Activated T-cell treated with anti-CD3 and anti-CD28 coated beads, Interleukin-2, amount 50 U/mL, for 24 hours (primary cell): ENCODE measurements around the gene BSPRY.

Experiments
- DNase-seq: peaks from one replicate; pipeline ENCODE4 v3.0.0-alpha.2; 2020
- H3K27ac Mint-ChIP-seq: 2 replicates; pipeline ENCODE4 v1.8.0; 2020; ENCODE audit warnings: mild to moderate bottlenecking, mixed read lengths
- H3K27me3 Mint-ChIP-seq: 2 replicates; pipeline ENCODE4 v1.8.0; 2020; ENCODE audit warnings: mixed read lengths
- H3K36me3 Mint-ChIP-seq: 2 replicates; pipeline ENCODE4 v1.8.0; 2020; ENCODE audit warnings: low read depth, mixed read lengths
- H3K4me1 Mint-ChIP-seq: 2 replicates; pipeline ENCODE4 v1.8.0; 2020; ENCODE audit warnings: low read depth, mixed read lengths
- H3K4me3 Mint-ChIP-seq: 2 replicates; pipeline ENCODE4 v1.8.0; 2020; ENCODE audit warnings: mild to moderate bottlenecking, moderate library complexity, mixed read lengths
- H3K9me3 Mint-ChIP-seq: 2 replicates; pipeline ENCODE4 v1.8.0; 2020; ENCODE audit warnings: mixed read lengths

Gene BSPRY

DNA sequence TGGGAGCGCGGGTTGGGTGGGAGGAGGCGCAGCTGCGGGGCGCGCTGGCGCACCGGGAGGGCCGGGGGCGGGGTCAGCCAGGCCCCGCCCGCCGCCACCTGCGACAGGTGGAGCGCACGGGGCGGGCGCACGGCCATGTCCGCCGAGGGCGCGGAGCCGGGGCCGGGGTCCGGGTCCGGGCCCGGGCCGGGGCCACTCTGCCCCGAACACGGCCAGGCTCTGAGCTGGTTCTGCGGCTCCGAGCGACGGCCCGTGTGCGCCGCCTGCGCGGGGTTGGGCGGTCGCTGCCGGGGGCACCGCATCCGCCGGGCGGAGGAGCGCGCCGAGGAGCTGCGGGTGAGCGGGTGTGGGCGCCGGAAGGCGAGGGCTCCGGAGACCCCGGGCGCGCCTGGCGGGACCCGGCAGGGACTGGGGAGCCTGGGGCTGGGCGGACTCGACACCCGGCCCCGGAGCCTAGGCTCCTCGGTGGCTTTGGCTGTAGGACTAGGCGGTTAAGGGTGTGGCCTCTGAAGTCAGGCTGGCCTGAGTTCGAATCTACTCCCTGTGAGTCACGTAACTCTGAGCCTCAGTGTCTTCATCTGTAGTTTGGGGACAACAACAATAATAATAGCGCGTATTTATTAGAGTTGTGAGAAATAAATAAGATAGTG lies at the start of gene BSPRY:
TSS of gene BSPRY (plus strand) at position 97 of the 650 bp plus-strand sequence. CDS start at position 136, 39 bp downstream.
- H3K27me3 Mint-ChIP-seq, result peaks cover 37% of the 10 kb centered on the region
- peak within 1 kb of the TSS; percentile 77 for H3K4me3 Mint-ChIP-seq
- peak; percentile 58 for DNase-seq
- no peaks in the 10 kb centered on the region for H3K9me3 Mint-ChIP-seq
- no peaks in the 10 kb centered on the region for H3K36me3 Mint-ChIP-seq
- peak within 1 kb of the TSS; percentile 90 for H3K27ac Mint-ChIP-seq
- peaks cover 43% of the 10 kb centered on the region for H3K4me1 Mint-ChIP-seq

DNA sequence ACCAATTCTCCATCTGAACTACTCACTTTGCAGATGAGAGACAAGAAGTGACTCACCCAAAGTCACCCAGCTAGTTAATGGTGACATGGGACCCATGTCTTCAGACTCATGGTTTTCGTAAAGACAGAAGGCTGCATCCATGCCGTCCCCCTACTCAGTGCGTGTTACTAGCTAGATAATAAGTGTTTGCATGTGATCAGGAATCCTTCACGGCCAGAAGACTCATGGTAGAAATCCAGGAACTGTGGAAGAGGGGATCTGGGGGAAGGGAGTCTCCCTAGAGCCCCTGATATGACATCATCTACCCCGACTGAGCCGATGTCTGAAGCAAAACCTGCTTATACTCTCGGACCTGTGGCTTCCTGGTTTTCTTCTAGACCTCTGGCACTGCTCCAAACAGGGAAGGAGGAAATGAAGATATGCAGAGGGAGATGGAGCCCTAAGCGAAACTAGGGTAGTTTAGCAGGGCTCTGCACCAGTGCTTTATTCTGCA lies 49.5 kb upstream of the BSPRY start:
- Mint-ChIP-seq H3K36me3 (peaks cover 2% of the 10 kb centered on the region), H3K9me3 (no peaks in the 10 kb centered on the region), H3K27ac (no peak overlapping the region), H3K27me3 (no peaks in the 10 kb centered on the region), H3K4me1 (no peaks in the 10 kb centered on the region), H3K4me3 (no peak overlapping the region)
- DNase-seq, result no peak

DNA sequence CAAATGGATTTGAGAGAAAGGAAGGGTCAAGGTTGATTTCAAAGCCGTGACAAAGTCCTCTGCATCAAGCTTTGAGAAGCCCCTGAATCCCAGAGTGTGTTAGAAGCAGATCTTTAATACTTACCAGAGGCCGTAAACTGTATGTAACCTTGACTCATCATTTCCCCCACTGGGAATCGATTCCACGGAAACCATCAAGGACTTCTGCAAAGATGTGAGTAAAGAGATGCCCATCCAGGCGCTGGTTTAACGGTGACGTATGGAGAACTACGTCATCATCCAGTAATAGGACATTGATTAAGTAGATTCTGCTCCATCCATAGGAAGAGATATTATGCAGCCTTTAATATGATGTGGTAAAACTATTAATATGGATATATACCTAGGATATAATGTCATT lies 47.8 kb upstream of the BSPRY start:
- no peak overlapping the region for H3K27ac Mint-ChIP-seq

GRCh38 chr9:113302792-113303418 lies 46.4 kb upstream of the BSPRY start, which contains the start of gene RNF183:
Gene RNF183, minus strand, starts transcription at chr9:113303376. Its CDS starts 5,192 bp downstream, at chr9:113298184.
- no peak for DNase-seq
- Mint-ChIP-seq H3K27ac (no peak within 1 kb of the TSS), H3K27me3 (no peaks in the 10 kb centered on the region), H3K4me1 (no peaks in the 10 kb centered on the region), H3K4me3 (no peak within 1 kb of the TSS), H3K9me3 (no peaks in the 10 kb centered on the region), H3K36me3 (no peaks in the 10 kb centered on the region)

More for the DNA sequence above, 47.8 kb upstream of the BSPRY start:
- Mint-ChIP-seq H3K36me3 (no peaks in the 10 kb centered on the region), H3K27me3 (no peaks in the 10 kb centered on the region), H3K4me3 (no peak overlapping the region), H3K4me1 (no peaks in the 10 kb centered on the region), H3K9me3 (no peaks in the 10 kb centered on the region)
- DNase-seq, result no peak

- no peak overlapping the region for H3K27ac Mint-ChIP-seq
- no peaks in the 10 kb centered on the region for H3K9me3 Mint-ChIP-seq
- no peak overlapping the region for H3K4me3 Mint-ChIP-seq
- H3K4me1 Mint-ChIP-seq, result no peaks in the 10 kb centered on the region
- H3K36me3 Mint-ChIP-seq, result no peaks in the 10 kb centered on the region
- no peak for DNase-seq
- no peaks in the 10 kb centered on the region for H3K27me3 Mint-ChIP-seq
Measured at GRCh38 chr9:113306566-113306965, 42.8 kb upstream of the BSPRY start.

DNA sequence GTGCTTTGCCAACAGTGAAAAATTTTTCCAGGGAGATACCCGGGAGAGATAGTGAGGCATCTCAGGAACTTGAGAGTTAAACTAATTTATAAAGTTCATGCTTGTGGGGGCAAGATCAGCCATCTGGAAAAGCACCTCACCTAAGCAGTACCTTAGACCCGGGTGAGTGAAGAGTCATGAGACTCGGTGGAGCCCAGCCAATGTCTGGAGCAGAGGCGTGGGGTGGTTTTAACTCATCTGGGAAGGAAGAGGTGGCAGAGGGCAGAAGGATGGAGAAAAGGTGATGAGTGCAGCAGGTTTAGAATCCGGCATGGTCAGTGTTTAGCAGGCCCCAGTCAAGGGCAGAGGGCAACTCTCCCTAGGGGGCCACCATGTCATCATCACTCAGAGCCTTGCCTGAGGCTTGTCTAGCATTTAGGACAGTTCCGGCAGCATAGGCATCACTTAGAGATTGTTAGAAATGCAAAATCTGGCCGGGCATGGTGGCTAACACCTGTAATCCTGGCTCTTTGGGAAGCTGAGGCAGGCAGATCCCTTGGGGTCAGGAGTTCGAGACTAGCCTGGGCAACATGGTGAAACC lies 41.9 kb upstream of the BSPRY start:
- Mint-ChIP-seq H3K27ac (no peak overlapping the region), H3K9me3 (no peaks in the 10 kb centered on the region), H3K4me1 (no peaks in the 10 kb centered on the region), H3K36me3 (no peaks in the 10 kb centered on the region), H3K4me3 (no peak overlapping the region), H3K27me3 (no peaks in the 10 kb centered on the region)
- DNase-seq, result no peak

DNA sequence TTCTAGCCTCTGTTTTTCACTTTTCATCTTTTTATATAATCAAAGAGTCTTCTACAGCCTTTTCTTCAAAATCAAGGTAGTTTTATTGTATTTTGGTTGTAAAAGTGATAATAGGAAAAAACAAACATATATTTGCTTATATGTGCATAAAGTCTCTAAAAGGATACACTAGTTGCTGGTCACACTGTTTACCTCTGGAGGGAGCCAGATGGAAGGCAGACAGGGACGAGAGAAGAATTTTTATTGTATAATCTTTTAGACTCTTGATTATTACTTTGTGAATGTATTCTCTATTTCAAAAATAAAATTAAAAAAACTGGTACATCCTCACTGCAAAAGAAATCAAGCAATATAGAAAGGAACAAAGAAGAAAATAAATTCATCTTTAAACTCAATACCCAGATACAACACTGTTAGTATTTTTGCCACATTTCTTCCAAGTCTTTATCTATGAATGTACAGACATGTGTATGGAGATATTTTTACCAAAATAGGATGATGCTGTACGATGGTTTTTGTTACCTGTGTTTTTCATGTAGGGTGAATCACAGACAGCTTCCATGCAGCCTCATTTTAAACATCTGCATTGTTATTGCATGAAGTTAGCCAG lies 40.0 kb upstream of the BSPRY start:
- Mint-ChIP-seq H3K4me3 (no peak overlapping the region), H3K4me1 (no peaks in the 10 kb centered on the region), H3K36me3 (no peaks in the 10 kb centered on the region), H3K9me3 (no peaks in the 10 kb centered on the region), H3K27me3 (no peaks in the 10 kb centered on the region), H3K27ac (no peak overlapping the region)
- DNase-seq, result no peak

DNA sequence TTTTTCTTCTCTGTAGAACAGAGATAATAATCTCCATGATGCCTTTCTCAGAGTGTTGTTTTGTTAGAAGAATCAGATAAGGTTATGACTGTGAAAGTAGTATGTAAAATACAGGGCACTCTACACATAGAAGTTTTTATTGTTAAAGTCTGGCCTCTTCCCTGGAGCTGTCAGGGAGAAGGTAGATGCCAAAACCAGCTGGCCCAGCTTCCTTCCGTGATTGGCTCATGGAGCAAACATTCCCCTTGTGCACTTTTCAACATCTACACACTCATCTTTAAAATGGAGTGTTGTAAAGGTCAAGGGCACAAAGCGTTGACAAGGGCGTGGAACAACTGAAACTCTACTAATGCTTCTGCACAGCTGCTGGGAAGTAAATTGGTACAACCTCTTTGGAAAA lies 38.8 kb upstream of the BSPRY start:
- Mint-ChIP-seq H3K4me3 (no peak overlapping the region), H3K36me3 (no peaks in the 10 kb centered on the region), H3K27me3 (no peaks in the 10 kb centered on the region), H3K27ac (no peak overlapping the region), H3K4me1 (no peaks in the 10 kb centered on the region), H3K9me3 (no peaks in the 10 kb centered on the region)
- DNase-seq, result no peak

- Mint-ChIP-seq H3K27ac (no peak overlapping the region), H3K4me3 (no peak overlapping the region), H3K27me3 (no peaks in the 10 kb centered on the region), H3K9me3 (no peaks in the 10 kb centered on the region), H3K36me3 (no peaks in the 10 kb centered on the region), H3K4me1 (no peaks in the 10 kb centered on the region)
- DNase-seq, result no peak
Measured at GRCh38 chr9:113311961-113312360, 37.4 kb upstream of the BSPRY start.

DNA sequence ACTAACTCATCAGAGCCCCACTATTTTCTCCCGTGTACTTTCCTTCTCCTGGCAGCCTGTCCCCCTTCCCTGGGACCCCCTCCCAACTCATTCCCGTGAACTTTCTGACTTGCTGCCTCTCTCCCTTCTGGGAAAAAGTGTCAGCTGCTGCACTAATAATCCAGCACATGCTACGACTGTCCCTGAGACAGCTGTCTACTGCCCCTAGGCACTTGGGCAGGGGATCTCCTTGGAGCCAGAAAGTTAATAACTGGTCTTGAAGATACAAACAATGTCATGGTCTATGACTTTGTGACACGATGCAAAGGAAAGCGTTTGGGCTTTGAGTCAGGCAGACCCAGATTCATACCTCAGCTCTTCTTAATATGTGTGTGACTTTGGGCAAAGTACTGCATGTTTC lies 36.1 kb upstream of the BSPRY start:
- Mint-ChIP-seq H3K4me3 (no peak overlapping the region), H3K27me3 (no peaks in the 10 kb centered on the region), H3K27ac (no peak overlapping the region), H3K36me3 (no peaks in the 10 kb centered on the region), H3K4me1 (no peaks in the 10 kb centered on the region), H3K9me3 (no peaks in the 10 kb centered on the region)
- no peak for DNase-seq

DNA sequence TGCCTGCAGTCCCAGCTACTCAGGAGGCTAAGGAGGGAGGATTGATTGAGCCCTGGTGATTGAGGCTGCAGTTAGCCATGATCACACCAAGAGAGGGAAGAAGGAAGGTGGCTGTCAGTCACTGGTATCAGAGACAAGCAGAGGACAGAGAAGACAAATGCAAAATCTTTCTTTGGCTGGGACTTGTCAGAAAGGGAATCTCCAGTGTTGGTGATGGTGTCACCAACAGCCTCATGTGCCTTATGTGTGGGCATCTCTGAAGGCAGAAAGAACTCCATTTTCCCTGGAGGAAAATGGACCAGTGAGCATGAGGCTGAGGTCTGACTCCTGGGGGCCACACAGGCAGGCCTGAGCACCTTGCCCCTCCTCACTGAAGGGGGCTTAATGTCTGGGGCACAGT lies 34.1 kb upstream of the BSPRY start:
- DNase-seq, result no peak
- Mint-ChIP-seq H3K9me3 (no peaks in the 10 kb centered on the region), H3K27ac (no peak overlapping the region), H3K27me3 (no peaks in the 10 kb centered on the region), H3K36me3 (no peaks in the 10 kb centered on the region), H3K4me1 (no peaks in the 10 kb centered on the region), H3K4me3 (no peak overlapping the region)

- no peak for DNase-seq
- H3K9me3 Mint-ChIP-seq, result no peaks in the 10 kb centered on the region
- no peak overlapping the region for H3K4me3 Mint-ChIP-seq
- H3K27ac Mint-ChIP-seq, result no peak overlapping the region
- no peaks in the 10 kb centered on the region for H3K36me3 Mint-ChIP-seq
- H3K4me1 Mint-ChIP-seq, result no peaks in the 10 kb centered on the region
- H3K27me3 Mint-ChIP-seq, result no peaks in the 10 kb centered on the region
Measured at GRCh38 chr9:113316030-113316429, 33.3 kb upstream of the BSPRY start.

DNA sequence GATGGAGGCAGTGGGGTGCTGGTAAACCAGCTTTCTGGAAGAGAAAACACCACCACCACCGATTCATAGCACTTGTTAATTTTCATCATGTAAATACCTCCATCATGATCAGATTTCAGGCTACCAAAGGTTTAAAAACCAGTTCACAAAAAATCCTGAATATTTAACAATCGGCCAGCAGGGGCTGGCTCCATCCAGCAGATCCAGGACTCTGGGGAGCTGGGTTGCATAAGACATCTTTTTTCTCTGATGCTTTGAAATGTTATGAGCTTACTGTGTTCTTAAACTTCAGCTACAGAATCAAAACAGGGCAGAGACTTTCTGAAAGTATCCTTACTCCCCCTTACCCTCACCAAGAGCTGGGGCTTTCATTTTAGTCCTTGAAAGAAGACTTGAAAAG lies 31.6 kb upstream of the BSPRY start:
- Mint-ChIP-seq H3K27ac (no peak overlapping the region), H3K4me1 (no peaks in the 10 kb centered on the region), H3K4me3 (no peak overlapping the region), H3K36me3 (no peaks in the 10 kb centered on the region), H3K27me3 (no peaks in the 10 kb centered on the region), H3K9me3 (no peaks in the 10 kb centered on the region)
- DNase-seq, result no peak

DNA sequence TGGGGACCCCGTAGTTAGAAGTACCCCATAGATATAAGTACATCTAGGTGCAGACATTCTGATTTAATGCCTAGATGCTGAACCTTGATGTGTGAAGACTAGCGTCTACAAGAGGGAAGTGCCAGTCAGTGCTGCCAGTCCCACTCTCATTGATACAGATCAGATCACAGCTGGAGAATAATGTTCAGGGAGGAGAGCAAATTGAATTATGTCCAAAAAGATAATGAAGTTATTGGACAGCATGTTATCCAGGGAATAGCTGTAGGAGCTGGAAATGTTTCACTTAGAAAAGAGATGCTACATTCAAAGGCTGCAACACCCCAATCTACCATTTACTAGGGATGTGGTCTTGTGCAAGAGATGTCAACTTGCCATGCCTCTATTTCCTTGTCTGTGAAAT lies 30.3 kb upstream of the BSPRY start:
- DNase-seq, result no peak
- Mint-ChIP-seq H3K36me3 (no peaks in the 10 kb centered on the region), H3K4me3 (no peak overlapping the region), H3K27ac (no peak overlapping the region), H3K27me3 (no peaks in the 10 kb centered on the region), H3K9me3 (no peaks in the 10 kb centered on the region), H3K4me1 (no peaks in the 10 kb centered on the region)

- no peaks in the 10 kb centered on the region for H3K36me3 Mint-ChIP-seq
- no peaks in the 10 kb centered on the region for H3K9me3 Mint-ChIP-seq
- no peaks in the 10 kb centered on the region for H3K4me1 Mint-ChIP-seq
- no peaks in the 10 kb centered on the region for H3K27me3 Mint-ChIP-seq
- no peak overlapping the region for H3K4me3 Mint-ChIP-seq
- no peak overlapping the region for H3K27ac Mint-ChIP-seq
- DNase-seq, result no peak
Measured at GRCh38 chr9:113320051-113320450, 29.3 kb upstream of the BSPRY start.
